NK-92 (cell line): ENCODE measurements around the gene SCAP.
A peak's percentile ranks its signal among the peaks of the same experiment; 100 is the strongest.
"Not testable (repeated sequence)": the region's sequence is repeated elsewhere in the genome, so short reads cannot be mapped to it uniquely, and the experiment has no call there.

Experiments
- DNase-seq: peaks from one replicate; lab custom pipeline; 2025; ENCODE audit not compliant: unreplicated experiment; lab: John Stamatoyannopoulos, UW

SCAP gene

DNA sequence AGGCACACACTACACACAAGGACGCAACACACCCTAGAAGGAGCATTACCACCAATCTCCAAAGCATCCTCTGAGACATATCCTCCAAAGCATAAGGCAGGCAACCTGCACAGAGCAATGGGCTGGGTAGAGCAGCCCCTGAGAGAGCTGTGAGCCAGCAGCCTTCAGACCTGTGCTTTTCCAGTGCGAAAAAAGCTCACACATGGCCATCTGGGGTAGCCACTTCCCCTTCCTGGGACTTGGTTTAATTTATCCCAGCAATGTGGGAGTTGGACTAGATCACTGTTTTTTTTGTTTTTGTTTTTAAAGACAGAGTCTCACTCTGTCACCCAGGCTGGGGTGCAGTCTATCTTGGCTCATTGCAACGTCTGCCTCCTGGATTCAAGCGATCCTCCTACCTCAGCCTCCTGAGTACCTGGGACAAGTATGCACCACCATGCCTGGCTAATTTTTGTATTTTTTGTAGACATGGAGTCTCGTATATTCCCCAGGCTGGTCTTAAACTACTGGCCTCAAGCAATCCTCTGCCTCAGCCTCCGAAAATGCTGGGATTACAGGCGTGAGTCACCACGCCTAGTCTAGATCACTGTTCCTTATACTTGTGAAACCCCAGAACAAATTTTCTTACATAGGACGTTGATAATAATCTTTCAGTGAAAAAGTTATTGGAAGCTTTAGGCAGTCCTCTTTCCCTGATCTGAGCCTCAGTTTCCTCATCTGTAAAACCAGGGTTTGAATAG lies 76.0 kb downstream of the SCAP start:
- no peak for DNase-seq

DNA sequence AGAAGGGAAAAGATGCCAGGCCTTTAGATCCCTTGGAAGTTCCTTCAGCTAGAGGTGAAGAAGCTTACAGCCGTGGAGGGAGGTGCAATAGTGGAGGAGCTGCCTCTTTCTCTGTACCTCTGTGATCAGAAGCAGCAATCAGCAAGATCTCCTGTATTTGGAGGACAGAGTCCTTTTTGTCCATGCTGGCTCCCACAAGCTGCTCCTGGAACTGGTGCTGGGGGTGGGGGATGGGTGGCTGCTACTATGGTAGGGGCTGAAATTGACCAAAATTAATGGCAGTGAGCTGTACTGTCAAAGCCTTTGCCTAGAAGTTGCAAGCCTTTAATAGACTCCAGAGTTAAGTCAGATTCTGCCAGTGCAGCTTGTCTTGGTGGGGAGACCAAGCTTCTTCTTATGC lies 76.7 kb downstream of the SCAP start:
- DNase-seq = no peak

DNA sequence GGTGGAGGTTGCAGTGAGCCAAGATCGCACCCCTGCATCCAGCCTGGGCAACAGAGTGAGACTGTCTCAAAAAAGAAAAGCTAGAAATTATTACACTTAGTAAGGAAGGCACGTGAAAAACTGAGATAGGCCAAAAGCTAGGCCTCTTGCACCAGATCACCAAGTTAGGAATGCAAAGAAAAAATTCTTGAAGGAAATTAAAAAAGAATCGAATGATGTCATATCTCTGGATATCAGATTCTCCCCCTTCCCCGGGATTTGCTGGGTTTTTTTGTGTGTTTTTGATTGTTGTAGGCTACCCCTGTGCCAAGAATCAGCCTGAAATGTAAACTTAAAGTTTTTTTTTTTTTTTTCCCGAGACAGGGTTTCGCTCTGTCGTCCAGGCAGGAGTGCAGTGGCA lies 77.5 kb downstream of the SCAP start:
- DNase-seq = no peak

DNA sequence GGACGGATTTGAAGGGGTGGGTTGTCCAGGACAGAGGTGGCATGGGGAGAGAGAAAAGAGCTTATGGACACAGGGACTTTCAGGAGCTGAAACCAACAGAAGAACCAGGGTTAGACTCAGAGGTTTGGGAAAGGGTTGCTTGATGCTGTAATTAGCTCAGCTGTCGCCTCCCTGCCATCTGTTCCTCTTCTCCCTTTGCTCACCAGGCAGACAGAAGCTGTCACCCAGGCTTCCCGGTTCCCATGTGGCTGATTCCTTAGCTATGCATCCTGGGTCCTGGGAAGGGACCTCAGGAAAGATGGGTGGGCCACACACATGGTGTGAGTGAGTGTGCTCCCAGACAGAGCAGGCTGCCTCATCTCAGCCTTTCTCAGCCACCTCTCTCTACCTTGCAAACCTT lies 80.9 kb downstream of the SCAP start:
- DNase-seq = no peak

DNA sequence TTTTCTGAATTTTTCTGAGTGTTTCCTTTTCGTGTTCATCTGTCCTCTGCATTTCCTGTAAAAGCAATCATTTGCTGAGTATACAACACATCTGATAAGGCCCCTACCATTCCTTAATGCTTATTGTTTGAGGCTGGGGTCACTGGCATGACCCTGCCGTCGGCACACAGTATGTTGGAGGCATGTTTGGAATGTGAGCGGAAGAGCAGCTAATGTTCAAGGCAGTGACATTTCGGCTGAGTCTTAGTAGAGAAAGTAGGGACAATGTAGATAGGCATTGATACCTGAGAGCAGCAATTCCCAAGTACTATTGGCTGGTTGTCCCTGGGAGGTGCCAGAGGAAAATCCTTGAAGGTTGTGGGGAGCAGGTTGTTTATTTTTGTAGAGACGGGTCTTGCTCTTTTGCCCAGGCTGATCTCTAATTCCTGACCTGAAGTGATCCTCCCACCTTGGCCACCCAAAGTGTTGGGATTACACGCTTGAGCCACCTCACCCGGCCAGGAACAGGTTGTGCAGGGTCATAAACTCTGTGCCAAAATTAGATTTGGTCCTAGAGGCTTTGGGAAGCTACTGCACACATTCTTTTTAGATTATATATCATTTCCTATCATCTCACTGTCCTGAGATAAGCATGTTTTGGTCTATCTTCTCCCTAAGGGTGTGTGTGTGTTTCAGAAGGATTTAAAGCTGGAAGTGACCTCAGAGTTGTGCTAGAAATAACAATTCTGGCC lies 81.4 kb downstream of the SCAP start:
- no peak for DNase-seq

DNA sequence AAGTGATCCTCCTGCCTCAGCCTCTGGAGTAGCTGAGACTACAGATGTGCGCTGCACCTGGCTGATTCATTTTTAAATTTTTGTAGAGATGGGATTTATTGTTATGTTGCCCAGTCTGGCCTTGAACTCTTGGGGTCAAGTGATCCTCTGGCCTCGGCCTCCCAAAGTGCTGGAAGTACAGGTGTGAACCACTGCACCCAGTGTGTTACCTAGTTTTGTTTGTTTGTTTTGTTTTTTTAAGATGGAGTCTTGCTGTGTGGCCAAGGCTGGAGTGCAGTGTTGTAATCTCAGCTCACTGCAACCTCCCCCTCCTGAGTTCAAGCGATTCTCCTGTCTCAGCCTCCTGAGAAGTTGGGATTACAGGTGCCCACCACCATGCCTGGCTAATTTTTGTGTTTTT lies 82.8 kb downstream of the SCAP start:
- no peak for DNase-seq

DNA sequence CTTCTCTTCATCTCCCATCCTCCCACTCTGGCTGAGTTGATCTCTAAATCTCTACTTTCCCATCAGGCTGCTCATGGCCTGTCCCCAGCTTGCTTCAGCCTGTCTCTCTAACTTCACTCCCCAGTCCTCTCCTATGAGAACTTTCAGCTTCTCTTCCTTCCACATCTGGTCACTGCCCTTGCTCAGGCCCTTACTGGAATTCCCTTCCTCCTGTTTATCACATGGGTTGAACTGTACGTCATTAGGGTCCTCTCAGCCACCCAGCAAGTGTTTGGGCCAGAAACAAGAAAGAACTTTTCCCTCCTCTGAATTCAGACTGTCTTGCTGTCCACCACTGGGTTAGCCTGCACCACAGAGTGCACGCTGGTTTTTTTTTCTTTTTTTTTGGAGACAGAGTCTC lies 89.9 kb downstream of the SCAP start:
- DNase-seq = no peak

DNA sequence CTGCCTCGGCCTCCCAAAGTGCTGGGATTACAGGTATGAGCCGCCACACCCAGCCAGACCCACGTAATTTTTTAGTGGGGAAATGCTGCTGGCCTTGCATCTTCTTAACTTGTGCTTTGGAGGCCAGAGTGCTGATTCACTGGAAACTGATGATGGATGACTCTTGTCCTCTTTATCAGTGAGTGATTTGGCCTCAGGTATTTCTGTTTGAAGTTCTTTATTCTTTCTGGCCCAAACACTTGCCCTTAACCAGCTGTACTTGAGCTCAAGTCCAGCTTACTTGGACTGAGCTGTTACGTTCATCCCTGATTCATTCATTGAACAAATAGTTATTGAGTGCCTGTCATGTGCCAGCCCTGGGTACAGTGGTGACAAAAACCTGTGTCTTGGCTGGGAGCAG lies 90.7 kb downstream of the SCAP start:
- no peak for DNase-seq

DNA sequence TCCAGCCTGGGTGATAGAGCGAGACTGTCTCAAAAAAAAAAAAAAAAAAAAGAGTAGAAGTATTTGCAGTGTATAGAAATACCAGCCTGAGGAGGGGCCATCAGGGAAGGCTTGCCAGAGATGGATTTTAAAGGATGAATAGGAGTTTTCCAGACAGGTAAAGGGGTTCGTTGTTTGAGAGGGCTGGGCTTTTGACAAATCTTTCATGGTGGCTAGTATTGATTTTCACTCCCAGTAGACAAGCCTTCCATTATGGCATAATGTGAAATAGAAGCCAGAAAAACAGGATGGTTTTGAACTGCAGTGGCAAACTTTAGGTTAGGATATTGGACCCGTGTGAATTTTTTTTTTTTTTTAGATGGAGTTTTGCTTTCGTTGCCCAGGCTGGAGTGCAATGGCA lies 91.3 kb downstream of the SCAP start:
- DNase-seq = no peak

DNA sequence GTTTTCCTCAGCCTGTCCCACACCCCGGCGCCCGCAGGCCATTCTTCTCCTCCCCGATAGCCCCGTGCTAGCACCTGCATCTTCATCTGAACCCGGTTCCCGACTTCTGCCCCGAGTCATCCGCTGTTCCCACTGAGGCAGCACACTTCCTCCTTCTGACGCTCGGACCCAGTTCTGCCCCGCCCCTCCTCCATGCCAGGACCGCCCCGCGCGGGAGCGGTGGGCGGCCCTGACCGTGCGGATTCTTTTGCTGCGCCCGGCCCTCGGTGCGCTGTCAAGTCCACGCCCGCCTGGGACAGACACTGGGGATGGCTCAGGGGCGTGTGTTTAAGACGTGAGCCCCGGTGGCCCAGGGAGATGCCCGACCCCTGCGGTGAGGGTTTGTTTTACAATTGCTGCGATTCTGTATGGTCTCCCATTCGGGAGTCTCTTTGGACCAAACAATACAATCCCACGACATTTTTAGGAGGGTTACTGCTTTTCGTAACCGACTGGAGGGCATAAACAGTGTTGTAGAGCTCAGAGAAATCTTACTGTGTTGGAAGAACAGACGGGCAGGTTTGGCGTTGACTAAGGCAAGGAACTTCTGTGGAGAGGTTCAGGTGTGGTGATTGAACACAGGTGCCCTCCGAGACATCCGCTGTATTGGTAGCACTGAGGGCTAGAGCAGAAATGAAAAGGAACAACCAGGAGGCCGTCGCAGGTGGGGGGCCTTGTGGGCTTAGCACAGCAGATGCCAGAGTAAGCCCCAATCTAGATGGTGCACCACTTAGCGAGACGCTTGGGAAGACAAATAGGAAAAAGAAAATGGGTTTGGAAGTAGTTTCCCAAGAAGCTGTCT lies 94.2 kb downstream of the SCAP start:
- DNase-seq = no peak

DNA sequence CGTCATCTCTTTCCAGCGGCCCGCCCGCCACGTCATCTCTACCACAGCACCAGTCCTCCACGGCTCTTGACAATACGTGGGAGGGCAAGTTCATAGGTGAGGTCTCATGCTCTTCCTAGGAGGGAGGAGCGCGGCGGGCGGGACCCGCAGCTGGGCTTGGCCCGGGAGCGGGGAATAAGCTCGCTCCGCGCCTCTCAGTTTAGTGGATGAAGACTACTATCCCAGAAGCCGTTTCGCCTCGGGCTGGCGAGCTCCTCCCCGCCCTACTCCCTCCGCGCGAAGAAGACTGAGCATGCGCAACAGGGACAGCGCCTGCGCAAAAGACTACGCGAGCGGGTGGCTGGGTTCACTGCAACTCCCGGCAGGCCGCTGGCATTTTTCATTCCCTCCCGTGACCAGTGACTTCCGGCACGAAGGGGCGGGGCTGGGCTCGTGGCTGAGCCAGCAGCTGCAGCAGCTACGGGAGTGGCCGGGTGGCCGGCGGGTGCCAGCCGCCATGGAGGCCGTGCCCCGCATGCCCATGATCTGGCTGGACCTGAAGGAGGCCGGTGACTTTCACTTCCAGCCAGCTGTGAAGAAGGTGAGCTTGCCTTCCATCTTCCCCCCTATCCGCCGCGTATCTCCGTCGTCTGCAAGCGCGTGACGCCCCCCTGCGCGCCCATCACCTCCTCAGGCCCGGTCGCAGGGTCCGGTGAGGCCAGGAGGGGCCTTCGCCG lies 95.0 kb downstream of the SCAP start, which contains the start of gene PTPN23:
Gene PTPN23 (plus strand): TSS at position 421 of the 716 bp plus-strand sequence. CDS start 76 bp downstream, at position 497.
- peak; percentile 82 for DNase-seq

DNA sequence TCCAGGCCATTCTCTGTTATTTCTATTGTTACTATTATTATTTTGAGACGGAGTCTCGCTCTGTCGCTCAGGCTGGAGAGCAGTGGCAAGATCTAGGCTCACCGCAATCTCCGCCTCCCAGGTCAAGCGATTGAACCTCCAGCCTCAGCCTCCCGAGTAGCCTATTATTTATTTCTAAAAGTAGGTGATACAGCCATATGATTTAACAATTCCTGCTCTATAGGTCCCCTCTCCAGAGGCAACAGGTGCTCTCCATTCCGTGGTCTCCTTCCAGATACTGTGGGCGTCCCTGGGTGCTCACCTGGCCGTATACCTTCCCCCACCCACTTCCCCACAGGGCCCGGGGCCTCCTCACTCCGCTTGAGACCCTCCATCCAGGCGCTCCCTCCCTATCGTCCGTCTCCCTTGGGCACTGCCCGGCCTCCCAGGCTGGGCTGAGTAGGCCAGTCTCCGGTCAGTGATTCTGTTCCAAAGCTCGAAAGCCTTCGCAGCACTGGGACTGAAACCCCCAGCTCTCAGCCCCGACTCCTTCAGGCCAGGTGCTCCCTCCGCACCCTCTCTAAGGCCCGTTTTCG lies 95.6 kb downstream of the SCAP start:
- DNase-seq = no peak

DNA sequence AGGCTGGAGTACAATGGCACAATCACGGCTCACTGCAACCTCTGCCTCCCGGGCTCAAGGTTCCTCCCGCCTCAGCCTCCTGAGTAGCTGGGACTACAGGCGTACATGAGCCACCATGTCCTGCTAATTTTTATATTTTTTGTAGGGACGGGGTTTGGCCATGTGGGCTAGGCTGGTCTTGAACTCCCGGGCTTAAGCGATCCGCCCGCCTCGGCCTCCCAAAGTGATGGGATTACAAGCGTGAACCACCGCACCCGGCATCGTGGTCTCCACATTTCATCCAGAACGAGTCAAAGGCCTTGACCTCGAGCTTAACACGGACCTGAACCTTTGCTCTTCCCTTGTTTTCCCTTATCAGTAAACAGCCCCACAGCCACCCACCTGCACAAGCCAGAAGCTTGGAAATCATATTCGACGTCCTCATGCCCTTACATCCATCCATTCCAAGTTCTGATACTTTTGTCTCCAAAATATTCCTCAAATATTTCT lies 96.3 kb downstream of the SCAP start:
- no peak for DNase-seq

DNA sequence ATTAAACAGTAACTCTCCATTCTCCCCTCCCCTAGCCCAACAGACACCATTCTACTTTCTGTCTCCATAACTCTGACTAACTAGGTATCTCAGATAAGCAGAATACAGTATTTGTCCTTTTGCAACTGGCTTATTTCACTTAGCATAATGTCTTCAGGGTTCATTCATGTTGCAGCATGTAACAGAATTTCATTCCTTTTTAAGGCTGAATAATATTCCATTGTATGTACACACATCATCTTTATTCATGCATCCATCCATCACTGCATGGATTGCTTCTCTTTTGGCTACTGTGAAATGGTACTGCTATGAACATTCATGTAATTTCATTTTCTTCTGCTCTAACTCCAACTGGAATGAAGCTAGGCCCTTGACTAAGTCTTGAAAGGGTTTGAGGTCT lies 96.9 kb downstream of the SCAP start:
- no peak for DNase-seq

DNA sequence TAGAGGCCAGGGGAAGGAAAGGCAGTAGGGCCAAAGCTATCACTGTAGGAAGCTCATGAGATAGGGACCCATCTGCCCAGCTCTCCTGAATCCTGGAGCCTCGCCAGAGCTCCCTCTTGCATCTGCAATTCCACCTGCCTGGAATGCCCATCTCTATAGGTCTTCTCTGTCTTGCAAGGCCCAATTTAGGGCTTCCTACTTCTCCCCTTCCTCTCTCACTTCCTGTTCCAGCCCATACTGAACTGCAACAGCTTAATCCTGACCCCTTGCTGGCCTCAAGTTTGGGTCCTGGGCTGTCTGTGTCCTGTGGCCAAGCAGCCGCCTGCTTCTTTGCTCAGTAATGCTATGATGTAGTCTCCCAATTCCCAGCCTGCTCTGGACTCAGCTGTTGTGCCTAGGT lies 98.6 kb downstream of the SCAP start:
- no peak for DNase-seq

DNA sequence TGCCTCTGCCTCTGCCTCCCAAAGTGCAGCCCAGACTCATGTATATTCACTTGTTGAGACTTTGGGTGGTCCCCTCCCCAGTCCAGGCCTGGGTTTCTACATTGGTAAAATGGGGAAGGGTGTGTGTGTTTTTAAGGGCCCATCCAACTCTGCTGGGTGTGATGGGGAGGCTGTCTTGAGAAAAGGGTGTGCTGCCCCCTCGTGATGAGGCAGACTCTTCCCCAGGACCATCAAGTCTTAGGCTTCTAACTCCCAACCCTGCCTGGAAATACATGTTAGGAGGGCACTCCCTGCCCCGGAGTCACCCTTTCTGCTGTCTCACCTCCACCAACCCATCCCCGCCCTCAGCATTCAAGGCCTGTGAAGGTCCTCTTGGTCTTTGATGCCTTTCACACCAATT lies 99.3 kb downstream of the SCAP start:
- DNase-seq = no peak

DNA sequence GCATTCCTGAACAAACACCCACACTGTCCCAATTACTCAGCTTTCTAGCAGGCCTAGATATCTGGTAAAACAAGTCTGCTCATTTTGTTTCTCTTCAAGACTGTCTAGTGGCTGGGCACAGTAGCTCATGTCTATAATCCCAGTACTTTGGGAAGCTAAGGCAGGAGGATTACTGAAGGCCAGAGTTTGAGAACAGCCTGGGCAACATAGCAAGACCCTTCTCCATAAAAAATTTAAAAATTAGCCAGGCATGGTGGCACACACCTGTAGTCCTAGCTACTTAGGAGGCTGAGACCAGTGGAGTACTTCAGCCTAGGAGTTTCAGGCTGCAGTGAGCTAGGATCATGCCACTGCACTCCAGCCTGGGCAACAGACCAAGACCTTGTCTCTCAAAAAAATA lies 101.2 kb downstream of the SCAP start:
- DNase-seq = no peak

DNA sequence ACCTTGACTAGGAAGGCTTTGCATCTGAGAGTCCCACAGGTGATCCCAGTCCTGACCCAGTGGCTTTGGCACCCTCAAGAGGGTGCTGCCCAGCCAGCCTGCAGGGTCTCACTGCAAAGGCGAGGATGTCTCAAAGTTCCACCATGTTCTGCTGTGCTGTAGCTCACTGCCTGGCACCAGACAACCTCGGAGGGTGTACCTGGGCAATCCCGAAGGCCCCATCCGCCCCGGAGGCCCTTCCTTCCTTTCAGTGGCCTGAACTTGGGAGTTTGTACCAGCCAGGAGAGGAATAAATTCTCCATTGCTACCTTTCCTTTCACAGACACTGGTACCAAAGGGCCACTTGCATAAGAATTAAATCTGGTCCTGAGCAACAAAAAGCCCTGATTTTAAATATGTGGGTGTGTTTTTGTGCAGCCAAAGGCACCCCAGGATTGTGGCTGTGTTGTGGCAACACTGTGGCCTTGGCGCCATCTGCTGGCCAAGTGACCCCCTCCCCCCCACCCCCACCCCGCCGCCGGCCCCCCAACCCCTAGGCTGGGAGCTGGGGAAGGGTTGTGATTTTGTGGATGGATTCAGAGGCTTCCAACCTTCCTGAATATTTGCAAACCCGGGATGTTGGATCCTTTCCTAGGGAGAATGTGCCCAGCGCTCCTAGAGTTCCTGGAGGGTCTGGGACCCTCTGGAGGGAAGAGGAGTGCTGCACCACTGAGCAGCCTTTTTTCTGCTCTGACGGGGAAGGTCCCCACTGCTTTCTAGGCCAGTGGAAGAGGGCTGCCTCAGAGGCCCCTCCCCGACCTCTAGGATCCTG lies 104.6 kb downstream of the SCAP start:
- no peak for DNase-seq

DNA sequence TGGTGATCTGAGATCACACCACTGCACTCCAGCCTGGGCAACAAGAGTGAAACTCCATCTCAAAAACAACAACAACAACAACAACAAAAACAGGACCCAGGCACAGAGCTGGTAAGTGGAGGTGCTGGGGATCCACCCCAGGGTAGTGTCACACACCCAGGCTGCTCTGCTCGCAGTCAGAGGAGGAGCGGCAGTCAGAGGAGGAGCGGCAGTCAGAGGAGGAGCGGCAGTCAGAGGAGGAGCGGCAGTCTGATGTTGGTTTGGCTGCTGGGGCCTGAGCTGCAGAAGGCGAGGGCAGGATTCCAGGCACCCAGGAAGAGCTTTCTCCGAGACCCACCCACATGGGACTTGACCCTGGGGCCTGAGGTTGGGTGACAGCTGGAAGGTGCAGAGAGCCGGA lies 105.7 kb downstream of the SCAP start:
- DNase-seq = not testable (repeated sequence)

DNA sequence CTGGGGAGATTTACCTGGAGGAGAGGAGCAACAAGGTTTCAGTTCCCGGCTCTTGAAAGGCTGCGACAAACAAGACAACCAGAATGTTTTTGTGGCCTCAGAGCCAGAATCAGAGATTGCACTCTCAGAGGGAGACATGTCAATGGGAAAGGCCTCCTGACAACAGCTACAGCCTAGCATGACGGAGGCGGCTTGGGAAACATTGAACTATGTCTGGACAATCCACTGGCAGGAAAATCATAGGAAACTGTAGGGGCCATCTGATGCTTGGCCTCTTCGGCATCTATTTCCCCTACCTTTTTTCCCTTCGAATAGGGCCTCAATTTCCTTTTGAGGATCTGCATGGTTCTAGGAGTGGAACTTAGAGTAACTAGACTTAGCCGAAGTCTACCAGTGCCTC lies 108.1 kb downstream of the SCAP start:
- no peak for DNase-seq
